Measurements from ENCODE around the gene ADAMTSL3.
"Not testable (repeated sequence)": the region's sequence is repeated elsewhere in the genome, so short reads cannot be mapped to it uniquely, and the experiment has no call there.

ADAMTSL3 gene

DNA sequence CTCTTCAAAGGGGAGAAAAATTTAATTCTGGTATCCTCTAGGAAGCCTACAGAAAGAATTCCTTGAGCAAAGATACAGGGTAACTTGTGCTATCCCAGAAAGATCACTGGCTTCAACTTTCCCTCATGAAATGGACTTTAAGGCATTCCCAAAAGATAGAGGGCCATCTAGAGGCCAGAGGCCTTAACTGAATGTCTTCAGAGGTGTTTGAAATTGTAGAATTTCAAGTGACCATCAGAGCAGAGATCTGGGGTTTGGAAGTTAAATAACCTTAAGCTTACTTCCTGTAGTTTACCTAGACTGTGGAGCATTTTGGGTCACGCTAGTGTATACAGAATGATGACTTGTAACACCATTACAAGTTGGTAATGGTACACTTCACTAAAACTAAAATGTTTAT, 400.6 kb downstream of the ADAMTSL3 start:
- H3K4me3 ChIP-seq (ENCODE audit: low read length in 2 of 2); H3K4me1 ChIP-seq (ENCODE audit: control insufficient read depth in 2 of 2, insufficient read depth in 1 of 2, low read depth in 1 of 2, low read length in 2 of 2); H2BK15ac ChIP-seq (ENCODE audit: low read length); H2BK120ac ChIP-seq (ENCODE audit: low read depth, low read length); H3K9me3 ChIP-seq (replicated peaks in 1 of 2; ENCODE audit: control insufficient read depth in 2 of 2, insufficient read depth in 1 of 2, low read depth in 1 of 2, low read length in 2 of 2); H2BK12ac ChIP-seq (ENCODE audit: low read length); H2AK5ac ChIP-seq (ENCODE audit: low read depth, low read length); H3K4me2 ChIP-seq (ENCODE audit: insufficient read depth, low read length, poor library complexity, severe bottlenecking); DNase-seq (ENCODE audit: low spot score); H3K9ac ChIP-seq (ENCODE audit: low read depth, low read length, poor library complexity); H3K27me3 ChIP-seq (ENCODE audit: control insufficient read depth in 3 of 3, insufficient read depth in 3 of 3, low read depth in 1 of 3, low read length in 3 of 3); H3K4ac ChIP-seq (ENCODE audit: low read length); H2AFZ ChIP-seq (ENCODE audit: low read length); H2BK5ac ChIP-seq (ENCODE audit: low read length); H4K8ac ChIP-seq (ENCODE audit: low read depth, low read length); H3K36me3 ChIP-seq (replicated peaks in 1 of 2; ENCODE audit: control insufficient read depth in 2 of 2, insufficient read depth in 2 of 2, low read length in 2 of 2); H3K79me1 ChIP-seq (ENCODE audit: low read depth, low read length); H3K14ac ChIP-seq (ENCODE audit: low read length); H3K27ac ChIP-seq (replicated peaks; ENCODE audit: low read length); H4K91ac ChIP-seq (ENCODE audit: low read depth, low read length, poor library complexity); H3K23ac ChIP-seq (ENCODE audit: low read depth, low read length, poor library complexity); H3K18ac ChIP-seq (ENCODE audit: low read length): not testable (repeated sequence)
- no CpG with 5 or more reads among the region's 1 CpG for WGBS, 2 donors (ENCODE audit: extremely low coverage in 2 of 2, insufficient read length in 2 of 2, insufficient replicate concordance in 1 of 2)

DNA sequence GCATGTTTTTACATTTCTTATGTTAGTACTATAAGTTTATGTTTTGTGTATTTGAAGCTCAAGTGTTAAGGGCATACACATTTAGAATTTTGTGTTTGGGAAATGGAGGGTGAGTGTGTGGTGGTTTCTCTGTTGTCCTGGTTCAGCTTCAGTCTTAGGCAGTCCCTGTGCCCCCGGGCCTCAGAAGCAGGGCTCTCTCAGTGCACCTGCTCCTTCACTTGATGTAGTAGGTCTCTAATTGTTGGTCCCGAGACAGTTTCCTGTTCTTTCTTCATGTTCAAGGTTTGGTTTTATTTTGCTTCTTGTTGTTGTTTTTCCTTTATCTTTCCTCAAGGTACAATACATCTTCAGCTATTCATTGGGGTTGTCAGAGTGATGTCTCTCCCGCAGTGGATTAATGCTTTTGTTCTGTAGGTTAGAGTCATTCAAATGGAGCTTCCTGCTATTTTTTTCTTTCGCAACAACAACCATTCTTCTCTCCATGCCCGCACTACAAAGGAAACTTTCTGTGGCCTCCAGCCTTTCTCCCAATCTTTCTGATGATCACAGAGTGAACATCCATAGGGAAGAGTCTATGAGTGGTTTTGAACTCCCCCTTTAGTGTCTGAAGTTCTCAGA, 403.9 kb downstream of the ADAMTSL3 start:
- H3K9me3 ChIP-seq (replicated peaks in 1 of 2; ENCODE audit: control insufficient read depth in 2 of 2, insufficient read depth in 1 of 2, low read depth in 1 of 2, low read length in 2 of 2) = peaks cover 0 to 2% of the 10 kb centered on the region in 2 donors
- no CpG with 5 or more reads among the region's 5 CpGs for WGBS, 2 donors (ENCODE audit: extremely low coverage in 2 of 2, insufficient read length in 2 of 2, insufficient replicate concordance in 1 of 2)
- no peak overlapping the region for H2BK12ac ChIP-seq (ENCODE audit: low read length)
- H3K36me3 ChIP-seq (replicated peaks in 1 of 2; ENCODE audit: control insufficient read depth in 2 of 2, insufficient read depth in 2 of 2, low read length in 2 of 2) = no peaks in the 10 kb centered on the region
- no peak overlapping the region for H2BK15ac ChIP-seq (ENCODE audit: low read length)
- no peak for DNase-seq (ENCODE audit: low spot score)
- no peak overlapping the region for H3K14ac ChIP-seq (ENCODE audit: low read length)
- H3K4me2 ChIP-seq (ENCODE audit: insufficient read depth, low read length, poor library complexity, severe bottlenecking) = no peak overlapping the region
- H3K4me1 ChIP-seq (ENCODE audit: control insufficient read depth in 2 of 2, insufficient read depth in 1 of 2, low read depth in 1 of 2, low read length in 2 of 2) = no peaks in the 10 kb centered on the region
- no peak overlapping the region for H4K8ac ChIP-seq (ENCODE audit: low read depth, low read length)
- H3K9ac ChIP-seq (ENCODE audit: low read depth, low read length, poor library complexity) = no peak overlapping the region
- H3K27ac ChIP-seq (replicated peaks; ENCODE audit: low read length) = no peak overlapping the region
- no peak overlapping the region for H4K91ac ChIP-seq (ENCODE audit: low read depth, low read length, poor library complexity)
- no peak overlapping the region for H3K23ac ChIP-seq (ENCODE audit: low read depth, low read length, poor library complexity)
- H3K4ac ChIP-seq (ENCODE audit: low read length) = no peak overlapping the region
- H3K27me3 ChIP-seq (ENCODE audit: control insufficient read depth in 3 of 3, insufficient read depth in 3 of 3, low read depth in 1 of 3, low read length in 3 of 3) = no peaks in the 10 kb centered on the region
- no peak overlapping the region for H2BK120ac ChIP-seq (ENCODE audit: low read depth, low read length)
- no peak overlapping the region for H3K4me3 ChIP-seq (ENCODE audit: low read length in 2 of 2)
- no peaks in the 10 kb centered on the region for H3K79me1 ChIP-seq (ENCODE audit: low read depth, low read length)
- H2BK5ac ChIP-seq (ENCODE audit: low read length) = no peak overlapping the region
- H3K18ac ChIP-seq (ENCODE audit: low read length) = no peak overlapping the region
- no peak overlapping the region for H2AK5ac ChIP-seq (ENCODE audit: low read depth, low read length)
- no peak overlapping the region for H2AFZ ChIP-seq (ENCODE audit: low read length)

DNA sequence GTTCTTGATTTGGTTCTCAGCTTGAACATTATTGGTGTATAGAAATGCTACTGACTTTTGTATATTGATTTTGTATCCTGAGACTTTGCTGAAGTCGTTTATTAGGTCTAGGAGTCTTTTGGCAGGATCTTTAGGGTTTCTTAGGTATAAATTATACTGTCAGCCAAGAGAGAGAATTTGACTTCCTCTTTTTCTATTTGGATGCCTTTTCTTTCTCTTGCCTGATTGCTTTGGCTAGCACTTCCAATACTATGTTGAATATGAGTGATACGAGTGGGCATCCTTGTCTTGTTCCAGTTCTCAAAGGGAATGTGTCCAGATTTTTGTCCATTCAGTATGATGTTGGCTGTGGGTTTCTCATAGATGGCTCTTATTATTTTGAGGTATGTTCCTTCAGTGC, 409.8 kb downstream of the ADAMTSL3 start:
- H2BK15ac ChIP-seq (ENCODE audit: low read length); H3K79me1 ChIP-seq (ENCODE audit: low read depth, low read length); DNase-seq (ENCODE audit: low spot score); H2AK5ac ChIP-seq (ENCODE audit: low read depth, low read length); H3K9me3 ChIP-seq (replicated peaks in 1 of 2; ENCODE audit: control insufficient read depth in 2 of 2, insufficient read depth in 1 of 2, low read depth in 1 of 2, low read length in 2 of 2); H3K14ac ChIP-seq (ENCODE audit: low read length); H3K9ac ChIP-seq (ENCODE audit: low read depth, low read length, poor library complexity); H2BK12ac ChIP-seq (ENCODE audit: low read length); H3K23ac ChIP-seq (ENCODE audit: low read depth, low read length, poor library complexity); H3K36me3 ChIP-seq (replicated peaks in 1 of 2; ENCODE audit: control insufficient read depth in 2 of 2, insufficient read depth in 2 of 2, low read length in 2 of 2); H3K27ac ChIP-seq (replicated peaks; ENCODE audit: low read length); H3K4ac ChIP-seq (ENCODE audit: low read length); H2BK5ac ChIP-seq (ENCODE audit: low read length); H3K18ac ChIP-seq (ENCODE audit: low read length); H2BK120ac ChIP-seq (ENCODE audit: low read depth, low read length); H3K4me3 ChIP-seq (ENCODE audit: low read length in 2 of 2); H3K27me3 ChIP-seq (ENCODE audit: control insufficient read depth in 3 of 3, insufficient read depth in 3 of 3, low read depth in 1 of 3, low read length in 3 of 3); H3K4me2 ChIP-seq (ENCODE audit: insufficient read depth, low read length, poor library complexity, severe bottlenecking); H2AFZ ChIP-seq (ENCODE audit: low read length); H4K91ac ChIP-seq (ENCODE audit: low read depth, low read length, poor library complexity); H3K4me1 ChIP-seq (ENCODE audit: control insufficient read depth in 2 of 2, insufficient read depth in 1 of 2, low read depth in 1 of 2, low read length in 2 of 2); H4K8ac ChIP-seq (ENCODE audit: low read depth, low read length): not testable (repeated sequence)
- WGBS, 2 donors (ENCODE audit: extremely low coverage in 2 of 2, insufficient read length in 2 of 2, insufficient replicate concordance in 1 of 2) = no CpG with 5 or more reads among the region's 2 CpGs

DNA sequence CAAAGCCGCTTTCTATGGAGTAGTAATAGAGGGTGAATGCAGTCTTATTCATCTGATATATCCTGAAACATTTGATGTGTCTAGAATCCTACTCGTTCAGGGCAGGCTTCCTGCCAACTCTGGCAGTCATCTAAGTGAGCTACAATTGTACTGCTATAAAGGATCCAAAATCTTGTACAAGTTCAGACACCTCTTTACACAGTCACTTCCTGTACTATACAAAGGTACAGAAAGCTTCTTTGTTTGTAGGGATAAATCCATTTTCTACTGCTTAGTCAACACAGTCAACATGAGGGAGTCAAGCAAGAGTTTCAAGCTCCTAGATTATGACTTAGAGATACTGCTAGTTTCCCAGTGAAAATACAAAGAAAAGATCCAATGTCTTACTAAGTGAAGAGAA, 414.8 kb downstream of the ADAMTSL3 start:
- H3K14ac ChIP-seq (ENCODE audit: low read length); H3K36me3 ChIP-seq (replicated peaks in 1 of 2; ENCODE audit: control insufficient read depth in 2 of 2, insufficient read depth in 2 of 2, low read length in 2 of 2); H2BK15ac ChIP-seq (ENCODE audit: low read length); H2BK120ac ChIP-seq (ENCODE audit: low read depth, low read length); H3K18ac ChIP-seq (ENCODE audit: low read length); H3K27me3 ChIP-seq (ENCODE audit: control insufficient read depth in 3 of 3, insufficient read depth in 3 of 3, low read depth in 1 of 3, low read length in 3 of 3); H3K4ac ChIP-seq (ENCODE audit: low read length); DNase-seq (ENCODE audit: low spot score); H3K4me2 ChIP-seq (ENCODE audit: insufficient read depth, low read length, poor library complexity, severe bottlenecking); H3K9me3 ChIP-seq (replicated peaks in 1 of 2; ENCODE audit: control insufficient read depth in 2 of 2, insufficient read depth in 1 of 2, low read depth in 1 of 2, low read length in 2 of 2); H2BK5ac ChIP-seq (ENCODE audit: low read length); H3K4me3 ChIP-seq (ENCODE audit: low read length in 2 of 2); H3K27ac ChIP-seq (replicated peaks; ENCODE audit: low read length); H3K4me1 ChIP-seq (ENCODE audit: control insufficient read depth in 2 of 2, insufficient read depth in 1 of 2, low read depth in 1 of 2, low read length in 2 of 2); H4K8ac ChIP-seq (ENCODE audit: low read depth, low read length); H3K23ac ChIP-seq (ENCODE audit: low read depth, low read length, poor library complexity); H2AK5ac ChIP-seq (ENCODE audit: low read depth, low read length); H3K79me1 ChIP-seq (ENCODE audit: low read depth, low read length); H2BK12ac ChIP-seq (ENCODE audit: low read length); H4K91ac ChIP-seq (ENCODE audit: low read depth, low read length, poor library complexity); H3K9ac ChIP-seq (ENCODE audit: low read depth, low read length, poor library complexity); H2AFZ ChIP-seq (ENCODE audit: low read length): not testable (repeated sequence)
- no CpG with 5 or more reads among the region's 2 CpGs for whole genome bisulfite sequencing, 2 donors (ENCODE audit: extremely low coverage in 2 of 2, insufficient read length in 2 of 2, insufficient replicate concordance in 1 of 2)
